HepG2 (cell line): ENCODE data around the gene TMEM61. TPM values are rescaled to one million over a fixed set of nuclear protein-coding genes. Genes with fewer than 3 reads are reported as not detected.
A peak's percentile ranks its signal among the peaks of the same experiment; 100 is the strongest.

Source experiments
- AGO1 ChIP-seq: fragments of 200-400 bp; formaldehyde crosslinking; IDR thresholded peaks from 2 replicates; pipeline ENCODE4 v1.6.1; 2017; ENCODE audit warnings: mild to moderate bottlenecking, low read depth, low read length, moderate library complexity; ENCODE audit not compliant: poor library complexity, severe bottlenecking
- BHLHE40 ChIP-seq: IDR thresholded peaks from 2 replicates; pipeline ENCODE4 v1.6.1; 2011; ENCODE audit warnings: low read length, improper control_type of control experiment
- EHMT2 ChIP-seq: fragments of 200-600 bp; sonication (generic); IDR thresholded peaks from 2 replicates; pipeline ENCODE4 v1.7.0; 2017; ENCODE audit warnings: antibody characterized with exemption, low read depth, low read length, borderline replicate concordance
- ESRRA ChIP-seq: sonication (generic); formaldehyde crosslinking; IDR thresholded peaks from 2 replicates; pipeline ENCODE4 v1.5.1; 2020; ENCODE audit warnings: mild to moderate bottlenecking, low read depth, missing genetic modification reagents
- FIP1L1 ChIP-seq: fragments of 200-400 bp; formaldehyde crosslinking; IDR thresholded peaks from 2 replicates; pipeline ENCODE4 v1.6.1; 2018; ENCODE audit warnings: low read depth, mild to moderate bottlenecking, low read length, moderate library complexity, borderline replicate concordance; ENCODE audit not compliant: insufficient read depth
- FOXO1 ChIP-seq: sonication (generic); formaldehyde crosslinking; IDR thresholded peaks from 2 replicates; pipeline ENCODE4 v1.4.0; 2020; ENCODE audit warnings: missing genetic modification reagents
- MYNN ChIP-seq: sonication (generic); formaldehyde crosslinking; IDR thresholded peaks from 2 replicates; pipeline ENCODE4 v1.4.0; 2020; ENCODE audit warnings: mild to moderate bottlenecking, low read depth, missing genetic modification reagents
- RAD21 ChIP-seq: fragments of 450-650 bp; formaldehyde crosslinking; IDR thresholded peaks from 2 replicates; pipeline ENCODE4 v1.5.0; 2020; ENCODE audit warnings: mild to moderate bottlenecking
- RORA ChIP-seq: sonication (generic); formaldehyde crosslinking; IDR thresholded peaks from 2 replicates; pipeline ENCODE4 v1.5.0; 2020; ENCODE audit warnings: mild to moderate bottlenecking, missing genetic modification reagents, moderate library complexity
- SIN3B ChIP-seq: fragments of 150-350 bp; IDR thresholded peaks from 2 replicates; pipeline ENCODE4 v1.6.1; 2014; ENCODE audit warnings: low read length
- TBX2 ChIP-seq: sonication (generic); formaldehyde crosslinking; IDR thresholded peaks from 2 replicates; pipeline ENCODE4 v1.5.0; 2020; ENCODE audit warnings: missing genetic modification reagents, mild to moderate bottlenecking, borderline replicate concordance
- TOPORS ChIP-seq: sonication (generic); formaldehyde crosslinking; IDR thresholded peaks from 2 replicates; pipeline ENCODE4 v1.8.0; 2023; ENCODE audit warnings: mild to moderate bottlenecking, missing genetic modification reagents
- XRCC5 ChIP-seq: fragments of 200-400 bp; formaldehyde crosslinking; optimal IDR thresholded peaks from 2 replicates; pipeline ENCODE3; 2017; ENCODE audit warnings: mild to moderate bottlenecking, low read length
- ZNF232 ChIP-seq: sonication (generic); formaldehyde crosslinking; IDR thresholded peaks from 2 replicates; pipeline ENCODE4 v1.4.0; 2020; ENCODE audit warnings: missing genetic modification reagents, borderline replicate concordance
- ZNF235 ChIP-seq: sonication (generic); formaldehyde crosslinking; IDR thresholded peaks from 2 replicates; pipeline ENCODE4 v1.8.1; 2023; ENCODE audit warnings: mild to moderate bottlenecking, missing genetic modification reagents, borderline replicate concordance
- ZNF569 ChIP-seq: sonication (generic); formaldehyde crosslinking; IDR thresholded peaks from 2 replicates; pipeline ENCODE4 v1.5.0; 2020; ENCODE audit warnings: mild to moderate bottlenecking, missing genetic modification reagents, moderate library complexity, borderline replicate concordance
- ZNF678 ChIP-seq: sonication (generic); formaldehyde crosslinking; IDR thresholded peaks from 2 replicates; pipeline ENCODE4 v1.4.0; 2020; ENCODE audit warnings: mild to moderate bottlenecking, missing genetic modification reagents
- ZNF75D ChIP-seq: sonication (generic); formaldehyde crosslinking; IDR thresholded peaks from 2 replicates; pipeline ENCODE4 v1.8.1; 2023; ENCODE audit warnings: missing genetic modification reagents, mild to moderate bottlenecking, borderline replicate concordance
- ZNF83 ChIP-seq: sonication (generic); formaldehyde crosslinking; IDR thresholded peaks from 2 replicates; pipeline ENCODE4 v1.4.0; 2020; ENCODE audit warnings: missing genetic modification reagents, mild to moderate bottlenecking, borderline replicate concordance
- ZUFSP ChIP-seq: sonication (generic); formaldehyde crosslinking; IDR thresholded peaks from 2 replicates; pipeline ENCODE4 v1.9.0; 2021; ENCODE audit warnings: missing genetic modification reagents, mild to moderate bottlenecking, borderline replicate concordance
- polyA plus RNA-seq, 8 experiments: library from polyadenylated mRNA; depleted of rRNA in 3 of 8; stranded (reverse) in 7 of 8; unstranded in 1 of 8; fragments of >200 nt; fragmentation: Illumina TruSeq in 4 of 8; extraction: Trizol in 4 of 8; gene quantifications; 2 replicates each; pipeline versions ENCODE4 v1.2.1 to v1.2.3, GENCODE V29; 2011 to 2016; ENCODE audit warnings: low read depth in 4 of 8, missing spikeins in 1 of 8, mixed read lengths in 1 of 8; ENCODE audit not compliant: insufficient read depth in 1 of 8
- total RNA-seq, 5 experiments: library from RNA; depleted of rRNA; stranded (reverse); fragments of >200 nt; fragmentation: Illumina TruSeq; extraction: Trizol; gene quantifications; 2 replicates each; pipeline ENCODE4 v1.2.3, GENCODE V29; 2016; ENCODE audit warnings: low read depth in 1 of 5
- TF ChIP-seq, protein P1 (sequence below): sonication (generic); formaldehyde crosslinking; IDR thresholded peaks from 2 replicates; pipeline ENCODE4 v1.4.0; 2020; ENCODE audit warnings: missing genetic modification reagents

The TMEM61 gene
- total and polyA plus RNA-seq, 2 of the 13 experiments (the other 11 are each of a cell fraction or from before 2014, with no cell fraction given): not detected

GRCh38 chr1:55039342-55040082, 59.1 kb downstream of the TMEM61 start, which contains the start of gene PCSK9 (continued):
- TF ChIP-seq, protein P1, sequence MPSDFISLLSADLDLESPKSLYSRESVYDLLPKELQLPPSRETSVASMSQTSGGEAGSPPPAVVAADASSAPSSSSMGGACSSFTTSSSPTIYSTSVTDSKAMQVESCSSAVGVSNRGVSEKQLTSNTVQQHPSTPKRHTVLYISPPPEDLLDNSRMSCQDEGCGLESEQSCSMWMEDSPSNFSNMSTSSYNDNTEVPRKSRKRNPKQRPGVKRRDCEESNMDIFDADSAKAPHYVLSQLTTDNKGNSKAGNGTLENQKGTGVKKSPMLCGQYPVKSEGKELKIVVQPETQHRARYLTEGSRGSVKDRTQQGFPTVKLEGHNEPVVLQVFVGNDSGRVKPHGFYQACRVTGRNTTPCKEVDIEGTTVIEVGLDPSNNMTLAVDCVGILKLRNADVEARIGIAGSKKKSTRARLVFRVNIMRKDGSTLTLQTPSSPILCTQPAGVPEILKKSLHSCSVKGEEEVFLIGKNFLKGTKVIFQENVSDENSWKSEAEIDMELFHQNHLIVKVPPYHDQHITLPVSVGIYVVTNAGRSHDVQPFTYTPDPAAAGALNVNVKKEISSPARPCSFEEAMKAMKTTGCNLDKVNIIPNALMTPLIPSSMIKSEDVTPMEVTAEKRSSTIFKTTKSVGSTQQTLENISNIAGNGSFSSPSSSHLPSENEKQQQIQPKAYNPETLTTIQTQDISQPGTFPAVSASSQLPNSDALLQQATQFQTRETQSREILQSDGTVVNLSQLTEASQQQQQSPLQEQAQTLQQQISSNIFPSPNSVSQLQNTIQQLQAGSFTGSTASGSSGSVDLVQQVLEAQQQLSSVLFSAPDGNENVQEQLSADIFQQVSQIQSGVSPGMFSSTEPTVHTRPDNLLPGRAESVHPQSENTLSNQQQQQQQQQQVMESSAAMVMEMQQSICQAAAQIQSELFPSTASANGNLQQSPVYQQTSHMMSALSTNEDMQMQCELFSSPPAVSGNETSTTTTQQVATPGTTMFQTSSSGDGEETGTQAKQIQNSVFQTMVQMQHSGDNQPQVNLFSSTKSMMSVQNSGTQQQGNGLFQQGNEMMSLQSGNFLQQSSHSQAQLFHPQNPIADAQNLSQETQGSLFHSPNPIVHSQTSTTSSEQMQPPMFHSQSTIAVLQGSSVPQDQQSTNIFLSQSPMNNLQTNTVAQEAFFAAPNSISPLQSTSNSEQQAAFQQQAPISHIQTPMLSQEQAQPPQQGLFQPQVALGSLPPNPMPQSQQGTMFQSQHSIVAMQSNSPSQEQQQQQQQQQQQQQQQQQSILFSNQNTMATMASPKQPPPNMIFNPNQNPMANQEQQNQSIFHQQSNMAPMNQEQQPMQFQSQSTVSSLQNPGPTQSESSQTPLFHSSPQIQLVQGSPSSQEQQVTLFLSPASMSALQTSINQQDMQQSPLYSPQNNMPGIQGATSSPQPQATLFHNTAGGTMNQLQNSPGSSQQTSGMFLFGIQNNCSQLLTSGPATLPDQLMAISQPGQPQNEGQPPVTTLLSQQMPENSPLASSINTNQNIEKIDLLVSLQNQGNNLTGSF: peak; percentile 93
- 0 out of 2 replicates have a peak, but pooled peaks have one; percentile 51 for TF ChIP-seq ESRRA (CRISPR knock-in tag)
- no peak for TF ChIP-seq EHMT2
- TF ChIP-seq ZNF678 (CRISPR knock-in tag): peak; percentile 92
- TF ChIP-seq RORA (CRISPR knock-in tag): no peak
- no peak for TF ChIP-seq SIN3B
- no peak for TF ChIP-seq AGO1
- TF ChIP-seq ZNF75D: no peak
- peak; percentile 100 for TF ChIP-seq TBX2 (CRISPR knock-in tag)
- TF ChIP-seq FOXO1: no peak; the same call in 1 of the 2 replicates
- peak; percentile 64; the same call in 1 of the 2 replicates for TF ChIP-seq BHLHE40
- TF ChIP-seq ZNF83 (CRISPR knock-in tag): peak; percentile 39; the same call in 1 of the 2 replicates
- TF ChIP-seq XRCC5: no peak
- no peak for TF ChIP-seq ZUFSP
- TF ChIP-seq MYNN (CRISPR knock-in tag): no peak; the same call in 1 of the 2 replicates
- TF ChIP-seq ZNF232: peak; percentile 52; the same call in 1 of the 2 replicates
- no peak; the same call in 1 of the 2 replicates for TF ChIP-seq RAD21 (CRISPR knock-in tag)
- TF ChIP-seq FIP1L1: no peak
- peak; percentile 99 for TF ChIP-seq TOPORS (CRISPR knock-in tag)
- TF ChIP-seq ZNF235 (CRISPR knock-in tag): peak; percentile 89; the same call in 1 of the 2 replicates
- TF ChIP-seq ZNF569 (CRISPR knock-in tag): no peak
